HFFc6 (cell line): ENCODE measurements around the gene CDH16. TPM values are rescaled to one million over a fixed set of nuclear protein-coding genes. Genes with fewer than 3 reads are reported as not detected.

ENCODE experiments used
- DNase-seq: peaks from one replicate; pipeline ENCODE4 v3.0.0-alpha.2; 2018
- H3K27ac Mint-ChIP-seq: 2 replicates; pipeline ENCODE4 v1.8.0; 2020; ENCODE audit warnings: mild to moderate bottlenecking, mixed read lengths
- H3K27me3 Mint-ChIP-seq: 2 replicates; pipeline ENCODE4 v1.8.0; 2021; ENCODE audit warnings: mild to moderate bottlenecking, moderate library complexity, mixed read lengths; ENCODE audit not compliant: insufficient read depth
- H3K36me3 Mint-ChIP-seq: 2 replicates; pipeline ENCODE4 v1.8.0; 2021; ENCODE audit warnings: low read depth, mixed read lengths
- H3K4me1 Mint-ChIP-seq: 2 replicates; pipeline ENCODE4 v1.8.0; 2020; ENCODE audit warnings: low read depth, mixed read lengths
- H3K4me3 Mint-ChIP-seq: 2 replicates; pipeline ENCODE4 v1.8.0; 2020; ENCODE audit warnings: mild to moderate bottlenecking, moderate library complexity, mixed read lengths
- H3K9me3 Mint-ChIP-seq: 2 replicates; pipeline ENCODE4 v1.8.0; 2020; ENCODE audit warnings: mild to moderate bottlenecking, mixed read lengths
- total RNA-seq, 6 experiments: library from RNA; stranded (reverse); fragmentation: NEBNext Ultra II Directional; extraction: Animal tissue kit (Norgen Biotek cat#: 25700); gene quantifications; 2 replicates in 1 of 6; 3 replicates in 5 of 6; pipeline ENCODE4 v1.2.3, GENCODE V29; 2021
- TF ChIP-seq, protein P1 (sequence below): fragments of 200-600 bp; sonication (generic); IDR thresholded peaks from 2 replicates; pipeline ENCODE4 v1.5.0; 2021; ENCODE audit warnings: antibody characterized with exemption, mild to moderate bottlenecking

Gene CDH16
- total RNA-seq, 6 experiments from 2014 or later: 0.09 TPM; not detected in 5

- H3K4me1 Mint-ChIP-seq: peaks cover 68% of the 10 kb centered on the region
- peak; percentile 37 for DNase-seq
- peak overlapping the region; percentile 99 for H3K27ac Mint-ChIP-seq
- peaks cover 9% of the 10 kb centered on the region for H3K27me3 Mint-ChIP-seq
- H3K9me3 Mint-ChIP-seq: no peaks in the 10 kb centered on the region
- TF ChIP-seq, protein P1, sequence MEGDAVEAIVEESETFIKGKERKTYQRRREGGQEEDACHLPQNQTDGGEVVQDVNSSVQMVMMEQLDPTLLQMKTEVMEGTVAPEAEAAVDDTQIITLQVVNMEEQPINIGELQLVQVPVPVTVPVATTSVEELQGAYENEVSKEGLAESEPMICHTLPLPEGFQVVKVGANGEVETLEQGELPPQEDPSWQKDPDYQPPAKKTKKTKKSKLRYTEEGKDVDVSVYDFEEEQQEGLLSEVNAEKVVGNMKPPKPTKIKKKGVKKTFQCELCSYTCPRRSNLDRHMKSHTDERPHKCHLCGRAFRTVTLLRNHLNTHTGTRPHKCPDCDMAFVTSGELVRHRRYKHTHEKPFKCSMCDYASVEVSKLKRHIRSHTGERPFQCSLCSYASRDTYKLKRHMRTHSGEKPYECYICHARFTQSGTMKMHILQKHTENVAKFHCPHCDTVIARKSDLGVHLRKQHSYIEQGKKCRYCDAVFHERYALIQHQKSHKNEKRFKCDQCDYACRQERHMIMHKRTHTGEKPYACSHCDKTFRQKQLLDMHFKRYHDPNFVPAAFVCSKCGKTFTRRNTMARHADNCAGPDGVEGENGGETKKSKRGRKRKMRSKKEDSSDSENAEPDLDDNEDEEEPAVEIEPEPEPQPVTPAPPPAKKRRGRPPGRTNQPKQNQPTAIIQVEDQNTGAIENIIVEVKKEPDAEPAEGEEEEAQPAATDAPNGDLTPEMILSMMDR: peak; percentile 80
- H3K36me3 Mint-ChIP-seq: peaks cover 14% of the 10 kb centered on the region
- no peak overlapping the region for H3K4me3 Mint-ChIP-seq
Observed at GRCh38 chr16:66928702-66929388, 10.2 kb upstream of the CDH16 start.

- peaks cover 6% of the 10 kb centered on the region for H3K36me3 Mint-ChIP-seq
- peak overlapping the region; percentile 99 for H3K27ac Mint-ChIP-seq
- H3K27me3 Mint-ChIP-seq: peaks cover 6% of the 10 kb centered on the region
- H3K9me3 Mint-ChIP-seq: no peaks in the 10 kb centered on the region
- H3K4me3 Mint-ChIP-seq: peak overlapping the region; percentile 62
- TF ChIP-seq, protein P1: no peak
- DNase-seq: peak; percentile 39
- peaks cover 61% of the 10 kb centered on the region for H3K4me1 Mint-ChIP-seq
Observed at GRCh38 chr16:66927918-66928649, 9.4 kb upstream of the CDH16 start.

- peaks cover 1% of the 10 kb centered on the region; the same call in 1 of the 2 replicates for H3K27me3 Mint-ChIP-seq
Observed at GRCh38 chr16:66926961-66927436, 8.3 kb upstream of the CDH16 start.

GRCh38 chr16:66926171-66926947 is 7.7 kb upstream of the CDH16 start:
- no peak for DNase-seq
- no peaks in the 10 kb centered on the region for H3K9me3 Mint-ChIP-seq
- H3K27me3 Mint-ChIP-seq: peaks cover 1% of the 10 kb centered on the region; the same call in 1 of the 2 replicates
- TF ChIP-seq, protein P1: no peak
- peak overlapping the region; percentile 82; the same call in 1 of the 2 replicates for H3K4me3 Mint-ChIP-seq
- H3K4me1 Mint-ChIP-seq: peaks cover 53% of the 10 kb centered on the region
- peak overlapping the region; percentile 99 for H3K27ac Mint-ChIP-seq
- H3K36me3 Mint-ChIP-seq: no peaks in the 10 kb centered on the region

More at GRCh38 chr16:66926961-66927436, 8.3 kb upstream of the CDH16 start:
- DNase-seq: peak; percentile 89
- peak overlapping the region; percentile 47 for H3K4me3 Mint-ChIP-seq
- H3K36me3 Mint-ChIP-seq: peaks cover 5% of the 10 kb centered on the region
- H3K27ac Mint-ChIP-seq: peak overlapping the region; percentile 99
- peaks cover 53% of the 10 kb centered on the region for H3K4me1 Mint-ChIP-seq
- H3K9me3 Mint-ChIP-seq: no peaks in the 10 kb centered on the region
- TF ChIP-seq, protein P1: peak; percentile 33; the same call in 1 of the 2 replicates

- TF ChIP-seq, protein P1: no peak
- Mint-ChIP-seq H3K27me3 (peaks cover 3% of the 10 kb centered on the region; the same call in 1 of the 2 replicates), H3K4me3 (peak within 1 kb of the TSS; percentile 82), H3K4me1 (peaks cover 49% of the 10 kb centered on the region), H3K27ac (peak within 1 kb of the TSS; percentile 99), H3K9me3 (no peaks in the 10 kb centered on the region), H3K36me3 (no peaks in the 10 kb centered on the region)
- no peak for DNase-seq
Observed at GRCh38 chr16:66925322-66925840, 6.7 kb upstream of the CDH16 start, which contains the start of gene RRAD. Gene RRAD (minus strand): TSS chr16:66925535. CDS start chr16:66925179, 356 bp downstream.
